T-helper 2 cell treated with Interferon-gamma antibody and Interleukin-4, amounts not matched to agents 5 μg/mL and 100 μg/mL, for 36 hours (primary cell): Measurements from ENCODE around the gene CAMTA1.
"Not testable (repeated sequence)": the region's sequence is repeated elsewhere in the genome, so short reads cannot be mapped to it uniquely, and the experiment has no call there.

Source experiments
- DNase-seq: peaks from one replicate; pipeline ENCODE4 v3.0.0; 2021; ENCODE audit warnings: low spot score
- H3K27ac Mint-ChIP-seq: one replicate; pipeline ENCODE4 v1.8.0; 2021; ENCODE audit warnings: mild to moderate bottlenecking, mixed read lengths
- H3K27me3 Mint-ChIP-seq: one replicate; pipeline ENCODE4 v1.8.0; 2021; ENCODE audit warnings: low read depth, mixed read lengths
- H3K36me3 Mint-ChIP-seq: one replicate; pipeline ENCODE4 v1.8.0; 2021; ENCODE audit warnings: low read depth, mixed read lengths
- H3K4me1 Mint-ChIP-seq: one replicate; pipeline ENCODE4 v1.8.0; 2021; ENCODE audit warnings: low read depth, mixed read lengths
- H3K4me3 Mint-ChIP-seq: one replicate; pipeline ENCODE4 v1.8.0; 2022; ENCODE audit warnings: mild to moderate bottlenecking, moderate library complexity, mixed read lengths
- H3K9me3 Mint-ChIP-seq: one replicate; pipeline ENCODE4 v1.8.0; 2021; ENCODE audit warnings: mixed read lengths

The CAMTA1 gene

DNA sequence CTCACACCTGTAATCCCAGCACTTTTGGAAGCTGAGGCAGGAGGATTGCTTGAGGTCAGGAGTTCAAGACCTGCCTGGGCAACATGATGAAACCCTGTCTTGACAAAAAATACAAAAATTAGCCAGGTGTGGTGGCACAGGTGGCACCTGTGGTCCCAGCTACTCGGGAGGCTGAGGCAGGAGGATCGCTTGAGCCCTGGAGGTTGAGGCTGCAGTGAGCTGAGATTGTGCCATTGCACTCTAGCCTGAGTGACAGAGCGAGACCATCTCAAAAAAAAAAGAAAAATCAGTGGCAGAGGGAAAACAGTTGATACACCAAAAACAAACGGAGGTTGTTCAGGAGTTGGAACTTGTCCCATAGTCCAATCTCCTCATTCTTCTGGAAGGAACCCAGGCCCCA is 904.1 kb downstream of the CAMTA1 start:
- not testable (repeated sequence) for H3K27me3 Mint-ChIP-seq, H3K4me1 Mint-ChIP-seq, H3K4me3 Mint-ChIP-seq

DNA sequence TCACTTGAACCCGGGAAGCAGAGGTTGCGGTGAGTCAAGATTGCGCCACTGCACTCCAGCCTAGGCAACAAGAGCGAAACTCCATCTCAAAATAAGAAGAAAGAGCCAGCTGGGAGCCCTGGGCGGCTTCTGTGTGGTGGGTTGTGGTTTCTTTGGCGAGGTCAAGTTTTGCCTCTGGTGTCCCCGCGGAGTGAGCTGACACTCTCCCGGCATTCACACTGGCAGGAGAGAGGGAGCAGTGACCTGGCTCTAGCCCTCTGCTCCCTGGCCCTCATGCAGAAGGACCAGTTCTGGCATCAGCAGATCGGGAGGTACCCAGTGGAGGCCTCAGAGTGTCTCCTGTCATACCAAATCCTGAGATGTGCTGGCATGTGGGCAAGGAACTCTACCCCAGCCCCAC is 904.8 kb downstream of the CAMTA1 start:
- Mint-ChIP-seq H3K9me3 (peaks cover 5% of the 10 kb centered on the region), H3K4me1 (no peaks in the 10 kb centered on the region), H3K4me3 (no peak overlapping the region), H3K27ac (no peak overlapping the region), H3K27me3 (peaks cover 2% of the 10 kb centered on the region), H3K36me3 (no peaks in the 10 kb centered on the region)
- no peak for DNase-seq

More for the DNA sequence above, 904.1 kb downstream of the CAMTA1 start:
- not testable (repeated sequence) for DNase-seq, H3K9me3 Mint-ChIP-seq, H3K27ac Mint-ChIP-seq, H3K36me3 Mint-ChIP-seq

DNA sequence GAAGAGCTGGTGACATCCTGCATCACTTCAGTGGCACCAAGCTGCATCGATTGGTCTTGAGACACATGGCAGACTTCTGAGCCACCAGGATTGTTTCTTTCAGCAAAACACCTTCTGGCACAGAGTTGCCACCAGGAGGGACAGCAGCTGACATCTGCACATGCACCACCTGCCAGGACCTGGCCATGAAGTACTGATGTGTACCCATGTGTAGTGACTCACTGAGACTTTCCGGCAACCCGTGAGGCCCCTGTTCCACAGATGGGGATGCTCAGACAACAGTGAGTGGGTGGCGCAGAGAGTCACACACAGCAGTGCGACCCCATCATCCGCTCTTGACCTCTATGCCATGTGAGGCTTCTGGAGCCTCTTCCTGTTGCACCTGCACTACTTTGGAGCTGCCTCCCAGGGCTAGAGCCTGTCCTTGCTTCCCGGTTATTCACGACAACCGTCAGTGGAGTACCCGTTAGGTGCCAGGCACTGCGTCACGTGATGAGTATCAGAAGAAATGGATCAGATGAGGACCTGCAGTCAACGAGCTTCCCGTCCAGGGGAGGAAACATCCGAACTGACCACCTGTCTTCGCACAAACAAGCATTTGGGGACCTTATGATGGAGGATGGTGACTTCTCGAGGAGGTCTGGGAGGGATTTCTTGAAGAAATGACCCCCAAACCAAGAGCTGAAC is 905.4 kb downstream of the CAMTA1 start:
- Mint-ChIP-seq H3K27me3 (peaks cover 2% of the 10 kb centered on the region), H3K36me3 (no peaks in the 10 kb centered on the region), H3K9me3 (peaks cover 5% of the 10 kb centered on the region), H3K4me3 (no peak overlapping the region), H3K27ac (no peak overlapping the region), H3K4me1 (no peaks in the 10 kb centered on the region)
- no peak for DNase-seq

DNA sequence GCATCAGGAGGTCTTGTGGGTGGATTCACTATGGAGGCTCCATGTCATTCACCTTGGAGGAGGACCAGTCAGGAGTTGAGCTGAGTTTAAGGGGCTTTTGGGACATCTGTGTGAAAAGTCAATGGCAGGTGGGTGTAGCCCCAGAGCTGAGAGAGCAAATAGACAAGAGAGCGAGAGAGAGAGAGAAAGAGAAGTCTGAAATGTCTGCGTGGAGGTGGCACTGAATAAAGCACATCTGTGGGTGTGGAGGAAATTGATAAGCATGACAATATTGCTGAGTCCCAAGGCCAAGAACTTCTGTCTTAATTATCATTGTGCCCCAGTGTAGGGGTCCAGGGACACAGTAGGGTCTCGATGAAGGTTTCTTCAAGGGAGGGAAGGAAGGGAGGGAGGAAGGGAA is 906.3 kb downstream of the CAMTA1 start:
- Mint-ChIP-seq H3K4me3 (no peak overlapping the region), H3K4me1 (no peaks in the 10 kb centered on the region), H3K9me3 (peaks cover 5% of the 10 kb centered on the region), H3K27ac (no peak overlapping the region), H3K27me3 (peaks cover 2% of the 10 kb centered on the region), H3K36me3 (no peaks in the 10 kb centered on the region)
- DNase-seq = no peak

DNA sequence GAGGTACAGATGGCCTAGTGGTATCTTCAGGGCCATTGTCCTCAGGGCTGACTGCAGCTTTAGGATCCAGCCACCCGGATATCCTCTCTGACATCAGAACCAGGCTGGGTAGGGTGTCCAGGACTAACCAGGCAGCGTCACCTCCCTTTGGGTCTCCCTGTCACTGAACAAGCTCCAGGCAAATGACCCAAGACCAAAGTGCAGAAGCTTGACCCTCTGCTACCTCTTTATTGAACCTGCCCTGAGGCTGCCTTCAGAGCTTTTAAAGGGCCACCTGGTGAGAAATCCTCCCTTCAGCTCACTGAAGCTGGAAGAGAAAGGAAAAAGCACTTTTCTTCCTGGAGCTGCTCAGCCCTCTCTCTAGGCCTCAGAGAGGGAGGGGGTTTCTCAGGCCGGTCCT is 906.8 kb downstream of the CAMTA1 start:
- Mint-ChIP-seq H3K36me3 (no peaks in the 10 kb centered on the region), H3K9me3 (peaks cover 5% of the 10 kb centered on the region), H3K27me3 (peaks cover 2% of the 10 kb centered on the region), H3K4me1 (no peaks in the 10 kb centered on the region), H3K4me3 (no peak overlapping the region), H3K27ac (no peak overlapping the region)
- no peak for DNase-seq

DNA sequence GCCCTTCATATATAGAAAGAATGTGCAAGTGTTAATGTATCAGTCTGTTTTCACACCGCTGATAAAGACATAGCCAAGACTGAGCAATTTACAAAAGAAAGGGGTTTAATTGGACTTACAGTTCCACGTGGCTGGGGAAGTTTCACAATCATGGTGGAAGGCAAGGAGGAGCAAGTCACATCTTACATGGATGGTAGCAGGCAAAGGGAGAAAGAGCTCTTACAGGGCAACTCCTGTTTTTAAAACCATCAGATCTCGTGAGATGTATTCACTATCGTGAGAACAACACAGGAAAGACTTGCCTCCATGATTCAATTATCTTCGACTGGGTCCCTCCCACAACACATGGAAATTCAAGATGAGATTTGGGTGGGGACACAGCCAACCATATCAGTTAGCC is 907.8 kb downstream of the CAMTA1 start:
- H3K4me3 Mint-ChIP-seq, H3K9me3 Mint-ChIP-seq, H3K27me3 Mint-ChIP-seq, H3K36me3 Mint-ChIP-seq, DNase-seq, H3K27ac Mint-ChIP-seq, H3K4me1 Mint-ChIP-seq: not testable (repeated sequence)

DNA sequence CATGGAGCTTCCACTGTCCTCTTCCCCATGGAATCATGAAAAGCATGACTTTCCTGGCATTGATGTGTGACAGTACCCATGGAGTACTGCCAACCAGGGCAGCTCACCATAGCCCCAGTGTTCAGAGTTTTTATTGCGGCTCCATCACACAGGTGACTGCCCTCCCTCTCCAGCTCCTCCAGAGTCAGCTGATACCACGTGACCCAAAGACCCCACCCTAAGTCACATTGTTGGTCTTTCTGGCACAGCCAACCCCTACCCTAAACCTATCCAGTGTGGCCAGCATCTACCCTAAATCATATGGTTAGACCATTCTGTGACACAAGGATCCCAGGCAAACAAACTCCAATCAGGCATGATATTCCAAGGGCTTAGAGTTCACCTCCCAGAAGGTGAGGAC is 908.4 kb downstream of the CAMTA1 start:
- Mint-ChIP-seq H3K4me1 (no peaks in the 10 kb centered on the region), H3K4me3 (no peak overlapping the region), H3K36me3 (no peaks in the 10 kb centered on the region), H3K27me3 (peaks cover 2% of the 10 kb centered on the region), H3K27ac (no peak overlapping the region), H3K9me3 (peaks cover 5% of the 10 kb centered on the region)
- no peak for DNase-seq

DNA sequence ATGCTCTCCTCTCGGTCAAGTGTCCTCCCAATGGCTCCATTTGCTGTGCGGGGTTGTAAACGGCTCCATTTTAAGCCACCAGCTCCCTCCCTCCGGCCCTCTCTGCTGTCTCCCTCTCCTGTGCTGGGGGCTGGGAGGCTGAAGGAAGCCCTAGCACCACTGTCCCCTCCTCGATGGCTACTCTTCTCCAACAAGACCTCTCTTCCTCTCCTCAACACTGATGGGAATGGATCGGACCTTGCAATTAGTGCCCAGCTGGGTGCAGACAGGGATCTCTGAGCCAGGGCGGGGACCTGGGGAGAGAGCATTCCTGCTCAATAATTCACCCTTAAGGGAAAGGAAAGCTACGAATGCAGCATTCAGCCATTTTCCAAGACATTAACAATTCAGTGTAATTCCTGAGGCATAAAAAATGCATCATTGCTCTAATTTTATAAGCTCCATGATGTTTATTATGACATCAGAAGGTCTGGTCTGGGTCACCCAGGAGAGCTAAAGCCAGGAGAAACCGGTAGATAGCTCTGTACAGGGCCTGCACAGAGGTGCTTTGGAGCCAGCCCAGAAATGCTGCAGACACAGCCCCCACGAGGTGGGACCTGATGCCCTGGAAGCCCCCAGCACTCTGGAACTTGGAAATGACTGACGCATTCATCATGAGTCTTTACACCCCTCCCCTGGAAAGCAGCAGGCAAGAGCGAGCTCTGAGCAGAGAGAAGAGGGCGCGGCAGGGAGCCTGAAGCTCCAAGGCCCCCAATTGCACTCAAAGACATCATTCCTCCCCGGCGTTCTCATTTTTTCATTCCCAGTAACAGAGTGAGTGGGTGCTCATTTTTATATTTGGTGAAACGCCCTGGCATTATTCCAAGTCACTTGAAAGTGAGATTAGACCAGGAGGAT is 909.6 kb downstream of the CAMTA1 start:
- Mint-ChIP-seq H3K36me3 (no peaks in the 10 kb centered on the region), H3K27ac (no peak overlapping the region), H3K27me3 (peaks cover 6% of the 10 kb centered on the region), H3K4me3 (no peak overlapping the region), H3K9me3 (peaks cover 5% of the 10 kb centered on the region), H3K4me1 (no peaks in the 10 kb centered on the region)
- DNase-seq = no peak

DNA sequence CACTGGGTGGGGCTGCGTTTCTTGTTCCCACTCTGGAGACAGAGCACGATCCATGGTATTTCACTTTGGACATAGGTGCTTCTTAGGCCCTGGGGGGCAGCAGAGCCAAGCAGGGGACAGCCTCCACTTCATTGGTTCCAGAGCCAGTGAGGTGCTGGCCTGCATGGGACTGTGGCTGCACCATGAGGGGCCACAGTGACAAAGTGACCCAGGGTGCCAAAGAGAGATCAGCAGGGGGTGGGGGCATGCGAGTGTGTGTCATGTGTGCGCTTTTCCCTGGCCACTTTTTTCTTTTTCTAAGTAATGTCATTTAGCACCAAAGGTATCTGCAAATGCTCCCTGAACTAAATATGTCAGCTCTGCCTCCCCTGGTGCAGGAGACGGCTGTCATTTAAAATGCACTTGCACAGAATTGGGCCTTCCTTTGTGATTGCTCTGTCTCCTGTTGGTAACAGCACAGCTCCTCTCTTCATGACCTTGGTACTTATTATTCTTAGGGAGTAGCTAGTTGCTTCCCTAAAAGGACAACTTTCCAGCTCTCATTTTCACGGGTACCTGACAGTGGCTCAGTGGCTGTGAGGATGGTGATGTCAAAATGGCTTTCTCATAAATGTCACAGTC is 910.4 kb downstream of the CAMTA1 start:
- no peak for DNase-seq
- H3K9me3 Mint-ChIP-seq = peaks cover 5% of the 10 kb centered on the region
- no peaks in the 10 kb centered on the region for H3K36me3 Mint-ChIP-seq
- H3K4me3 Mint-ChIP-seq = no peak overlapping the region
- H3K27ac Mint-ChIP-seq = no peak overlapping the region
- peaks cover 12% of the 10 kb centered on the region for H3K27me3 Mint-ChIP-seq
- no peaks in the 10 kb centered on the region for H3K4me1 Mint-ChIP-seq

DNA sequence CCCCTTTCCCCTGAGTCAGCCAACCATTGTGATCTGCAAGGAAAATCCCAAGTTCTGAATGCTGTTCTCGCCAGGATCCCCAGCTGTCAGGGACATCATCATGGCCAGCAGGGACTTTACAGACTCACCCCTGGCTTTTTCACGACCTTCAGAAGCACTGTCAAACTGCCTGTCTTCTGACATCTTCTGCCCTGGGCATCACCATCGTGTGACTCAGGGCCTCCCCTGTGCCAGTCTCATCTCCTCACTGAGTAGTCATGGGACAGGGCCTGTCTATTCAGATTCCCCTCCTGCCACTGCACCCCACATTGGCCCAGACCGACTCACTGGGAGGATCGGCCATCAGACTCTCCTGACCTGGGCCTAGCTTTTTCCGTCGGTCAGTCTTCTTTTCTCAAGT is 913.4 kb downstream of the CAMTA1 start:
- no peak overlapping the region for H3K27ac Mint-ChIP-seq
- H3K36me3 Mint-ChIP-seq = no peaks in the 10 kb centered on the region
- DNase-seq = no peak
- H3K4me3 Mint-ChIP-seq = no peak overlapping the region
- peaks cover 38% of the 10 kb centered on the region for H3K27me3 Mint-ChIP-seq
- H3K4me1 Mint-ChIP-seq = no peaks in the 10 kb centered on the region
- peaks cover 5% of the 10 kb centered on the region for H3K9me3 Mint-ChIP-seq

DNA sequence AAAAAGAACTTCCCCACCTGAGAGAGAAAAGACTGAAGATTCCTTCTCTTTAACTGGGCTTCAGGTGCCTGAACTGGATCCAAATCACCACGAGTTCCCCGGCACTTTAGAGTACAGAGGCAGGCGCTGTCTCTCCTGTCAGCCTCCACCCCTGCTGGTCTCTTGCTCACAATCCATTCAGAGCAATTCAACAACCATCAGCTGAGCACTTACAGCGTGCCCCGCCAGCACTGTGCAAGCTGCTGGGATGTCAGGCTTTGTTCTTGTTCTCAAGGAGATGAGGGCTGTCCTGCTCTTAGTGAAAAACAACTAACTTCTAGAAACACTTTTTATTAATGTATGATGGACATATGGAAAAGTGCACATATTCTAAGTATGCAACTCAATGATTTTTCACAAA is 917.1 kb downstream of the CAMTA1 start:
- no peak overlapping the region for H3K27ac Mint-ChIP-seq
- no peaks in the 10 kb centered on the region for H3K36me3 Mint-ChIP-seq
- DNase-seq = no peak
- H3K4me1 Mint-ChIP-seq = peaks cover 2% of the 10 kb centered on the region
- peaks cover 58% of the 10 kb centered on the region for H3K27me3 Mint-ChIP-seq
- H3K9me3 Mint-ChIP-seq = no peaks in the 10 kb centered on the region
- H3K4me3 Mint-ChIP-seq = no peak overlapping the region

DNA sequence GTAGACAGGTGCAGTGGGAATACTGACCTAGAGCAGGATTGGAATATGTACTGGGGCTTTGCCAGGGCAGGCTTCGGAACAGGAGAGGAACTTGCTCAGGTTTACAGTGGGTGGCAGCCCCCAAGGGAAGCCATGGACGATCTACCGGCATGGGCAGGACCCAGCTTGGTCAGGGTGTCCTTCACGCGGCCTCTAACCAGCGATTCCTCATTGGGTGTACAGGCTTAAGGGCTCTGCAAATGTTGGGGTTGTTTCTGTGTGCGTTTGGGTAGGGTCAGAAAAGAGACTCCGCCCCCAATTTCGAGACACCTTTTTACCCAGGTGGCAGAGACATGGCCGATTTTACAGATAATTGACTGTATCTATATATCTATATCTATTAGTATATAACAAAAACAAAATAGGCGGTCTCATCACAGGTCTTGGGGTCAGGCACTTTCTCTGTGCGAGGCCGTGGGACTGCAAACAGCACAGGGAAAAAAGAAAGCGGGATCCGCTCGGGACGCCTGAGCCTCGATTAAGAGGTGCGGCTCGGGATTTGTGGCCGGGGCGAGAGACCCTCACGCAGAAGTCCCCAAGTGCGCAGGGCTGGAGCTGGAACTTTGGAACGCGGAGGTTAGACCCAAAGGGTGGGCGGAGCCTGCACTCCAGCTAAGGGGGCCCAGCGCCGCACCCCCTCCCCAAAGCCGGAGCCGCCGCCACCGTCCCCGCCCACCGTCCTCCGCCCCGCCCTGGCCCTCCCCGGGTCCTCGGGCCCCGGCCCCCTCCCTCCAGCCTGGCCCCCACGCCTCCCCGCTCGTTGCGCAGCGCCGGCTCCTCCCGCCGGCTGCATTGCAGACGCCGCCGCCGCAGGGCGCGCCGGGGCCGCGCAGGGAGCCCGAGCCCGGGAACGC is 918.3 kb downstream of the CAMTA1 start:
- peaks cover 2% of the 10 kb centered on the region for H3K4me1 Mint-ChIP-seq
- H3K27ac Mint-ChIP-seq = no peak overlapping the region
- peaks cover 67% of the 10 kb centered on the region for H3K27me3 Mint-ChIP-seq
- DNase-seq = no peak
- peak overlapping the region; percentile 73 for H3K4me3 Mint-ChIP-seq
- H3K36me3 Mint-ChIP-seq = no peaks in the 10 kb centered on the region
- H3K9me3 Mint-ChIP-seq = no peaks in the 10 kb centered on the region

DNA sequence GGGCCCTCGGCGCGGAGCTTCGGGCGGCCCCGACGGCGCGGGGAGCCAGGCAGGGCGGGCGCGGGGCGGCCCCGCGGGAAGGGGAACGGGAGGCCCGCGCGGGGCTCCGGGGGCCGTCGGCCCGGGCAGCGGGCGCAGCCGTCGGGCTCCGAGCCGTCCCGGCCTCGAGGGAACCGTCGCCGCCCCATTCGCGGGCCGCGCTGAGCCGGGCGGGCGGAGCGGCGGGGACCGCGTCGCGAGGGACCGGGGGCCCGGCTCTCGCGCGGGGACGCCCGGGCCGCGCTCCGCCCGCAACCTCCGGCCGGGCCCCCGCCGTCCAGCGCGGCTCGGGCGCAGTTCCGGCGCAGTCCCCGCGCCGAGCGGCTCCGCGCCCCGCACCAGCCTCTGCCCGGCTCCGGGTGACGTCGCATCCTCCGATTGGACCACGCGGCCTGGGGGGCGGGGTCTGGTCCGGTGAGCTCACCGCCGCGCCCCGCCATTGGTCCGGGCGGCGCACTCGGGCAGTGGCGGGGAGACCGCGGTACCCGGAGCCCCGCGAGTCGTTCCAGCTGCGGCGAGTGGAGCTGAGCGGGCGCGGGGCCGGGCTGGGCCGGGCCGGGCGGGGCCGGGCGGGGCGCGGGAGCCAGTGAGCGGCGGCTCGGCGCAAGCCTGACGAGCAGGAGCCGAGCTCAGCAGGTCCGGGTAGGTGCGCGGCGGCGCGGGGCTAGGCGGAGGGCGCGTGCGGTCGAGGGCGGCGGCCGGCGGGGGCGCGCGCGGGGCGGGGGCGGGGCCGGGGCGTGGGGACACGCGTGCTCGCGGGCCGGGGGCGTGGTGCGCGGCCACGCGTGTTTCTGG is 919.2 kb downstream of the CAMTA1 start:
- H3K9me3 Mint-ChIP-seq = no peaks in the 10 kb centered on the region

More for the DNA sequence above, 919.2 kb downstream of the CAMTA1 start:
- Mint-ChIP-seq H3K36me3 (no peaks in the 10 kb centered on the region), H3K27ac (no peak overlapping the region), H3K4me1 (peaks cover 2% of the 10 kb centered on the region), H3K27me3 (peaks cover 71% of the 10 kb centered on the region), H3K4me3 (no peak overlapping the region)
- peak; percentile 90 for DNase-seq
